ENCODE measurements around the gene GRHL3. TPM values are rescaled to one million over a fixed set of nuclear protein-coding genes. Genes with fewer than 3 reads are reported as not detected.
"Not testable (repeated sequence)": the region's sequence is repeated elsewhere in the genome, so short reads cannot be mapped to it uniquely, and the experiment has no call there.

The GRHL3 gene
- total RNA-seq, 1 donor from 2014 or later = not detected

GRCh38 chr1:24283326-24284155 lies 35.6 kb upstream of the GRHL3 start:
- no peak for TF ChIP-seq CTCF (IDR thresholded peaks at IDR 0.05; ENCODE audit: borderline replicate concordance)
- H3K9me3 ChIP-seq (replicated peaks) = no peaks in the 10 kb centered on the region
- no peak overlapping the region for H3K27ac ChIP-seq (replicated peaks)
- H3K4me3 ChIP-seq = no peak overlapping the region
- H3K4me1 ChIP-seq = peaks cover 11% of the 10 kb centered on the region
- intact Hi-C loops (cut with micrococcal nuclease) = no loop called here
- no peaks in the 10 kb centered on the region for H3K36me3 ChIP-seq
- peaks cover 2% of the 10 kb centered on the region for H3K27me3 ChIP-seq (ENCODE audit: low read depth)
- no peak for DNase-seq

GRCh38 chr1:24284156-24284471 lies 35.0 kb upstream of the GRHL3 start:
- H3K9me3 ChIP-seq (replicated peaks) = no peaks in the 10 kb centered on the region
- TF ChIP-seq CTCF (IDR thresholded peaks at IDR 0.05; ENCODE audit: borderline replicate concordance) = no peak
- peaks cover 16% of the 10 kb centered on the region for H3K4me1 ChIP-seq
- intact Hi-C loops (cut with micrococcal nuclease) = no loop called here
- no peaks in the 10 kb centered on the region for H3K27me3 ChIP-seq (ENCODE audit: low read depth)
- no peaks in the 10 kb centered on the region for H3K36me3 ChIP-seq
- DNase-seq = no peak
- no peak overlapping the region for H3K27ac ChIP-seq (replicated peaks)
- H3K4me3 ChIP-seq = no peak overlapping the region

- no peak overlapping the region for H3K4me3 ChIP-seq
- H3K9me3 ChIP-seq (replicated peaks) = no peaks in the 10 kb centered on the region
- no peaks in the 10 kb centered on the region for H3K36me3 ChIP-seq
- TF ChIP-seq CTCF (IDR thresholded peaks at IDR 0.05; ENCODE audit: borderline replicate concordance) = no peak
- H3K4me1 ChIP-seq = peaks cover 27% of the 10 kb centered on the region
- no peaks in the 10 kb centered on the region for H3K27me3 ChIP-seq (ENCODE audit: low read depth)
- H3K27ac ChIP-seq (replicated peaks) = no peak overlapping the region
- intact Hi-C loops (cut with micrococcal nuclease) = no loop called here
- no peak for DNase-seq
Measured at GRCh38 chr1:24285231-24285630, 33.9 kb upstream of the GRHL3 start.

- no peak overlapping the region for H3K27ac ChIP-seq (replicated peaks)
- no peaks in the 10 kb centered on the region for H3K36me3 ChIP-seq
- H3K27me3 ChIP-seq (ENCODE audit: low read depth) = no peaks in the 10 kb centered on the region
- no peaks in the 10 kb centered on the region for H3K9me3 ChIP-seq (replicated peaks)
- intact Hi-C loops (cut with micrococcal nuclease) = no loop called here
- TF ChIP-seq CTCF (IDR thresholded peaks at IDR 0.05; ENCODE audit: borderline replicate concordance) = no peak
- no peak for DNase-seq
- no peak overlapping the region for H3K4me3 ChIP-seq
- H3K4me1 ChIP-seq = peaks cover 32% of the 10 kb centered on the region
Measured at GRCh38 chr1:24286246-24287010, 32.7 kb upstream of the GRHL3 start.

- DNase-seq; H3K9me3 ChIP-seq (replicated peaks); H3K36me3 ChIP-seq; H3K4me3 ChIP-seq; H3K27ac ChIP-seq (replicated peaks); H3K27me3 ChIP-seq (ENCODE audit: low read depth); intact Hi-C loops (cut with micrococcal nuclease): not testable (repeated sequence)
- peaks cover 32% of the 10 kb centered on the region for H3K4me1 ChIP-seq
Measured at GRCh38 chr1:24287779-24288178, 31.4 kb upstream of the GRHL3 start.

GRCh38 chr1:24288479-24288878 lies 30.7 kb upstream of the GRHL3 start:
- H3K4me3 ChIP-seq = no peak overlapping the region
- H3K4me1 ChIP-seq = peaks cover 28% of the 10 kb centered on the region
- DNase-seq = no peak
- H3K36me3 ChIP-seq = no peaks in the 10 kb centered on the region
- TF ChIP-seq CTCF (IDR thresholded peaks at IDR 0.05; ENCODE audit: borderline replicate concordance) = no peak
- intact Hi-C loops (cut with micrococcal nuclease) = no loop called here
- H3K9me3 ChIP-seq (replicated peaks) = no peaks in the 10 kb centered on the region
- H3K27ac ChIP-seq (replicated peaks) = no peak overlapping the region
- no peaks in the 10 kb centered on the region for H3K27me3 ChIP-seq (ENCODE audit: low read depth)

Data from left ventricle myocardium inferior (tissue), 1 donor.